NB4 (cell line): ENCODE data around the gene SUCO.

Experiments
- CTCF ChIP-seq: IDR thresholded peaks from one replicate; pipeline ENCODE4 v1.5.1; 2012; ENCODE audit warnings: low read depth, low read length
- POLR2A ChIP-seq: IDR thresholded peaks from 2 replicates; pipeline ENCODE4 v1.6.1; 2011; ENCODE audit warnings: mild to moderate bottlenecking; ENCODE audit not compliant: insufficient read length; ENCODE audit errors: extremely low read depth

GRCh38 chr1:172581779-172582178 is 48.8 kb downstream of the SUCO start:
- TF ChIP-seq CTCF, result no peak
- TF ChIP-seq POLR2A, result no peak
